ENCODE results near the gene HOXB9. TPM values are rescaled to one million over a fixed set of nuclear protein-coding genes. Genes with fewer than 3 reads are reported as not detected.

HOXB9 gene
- 35.5 TPM for polyA plus RNA-seq (2013, experiment 1 of 2)
- 31.8 TPM for polyA plus RNA-seq (2013, experiment 2 of 2)

DNA sequence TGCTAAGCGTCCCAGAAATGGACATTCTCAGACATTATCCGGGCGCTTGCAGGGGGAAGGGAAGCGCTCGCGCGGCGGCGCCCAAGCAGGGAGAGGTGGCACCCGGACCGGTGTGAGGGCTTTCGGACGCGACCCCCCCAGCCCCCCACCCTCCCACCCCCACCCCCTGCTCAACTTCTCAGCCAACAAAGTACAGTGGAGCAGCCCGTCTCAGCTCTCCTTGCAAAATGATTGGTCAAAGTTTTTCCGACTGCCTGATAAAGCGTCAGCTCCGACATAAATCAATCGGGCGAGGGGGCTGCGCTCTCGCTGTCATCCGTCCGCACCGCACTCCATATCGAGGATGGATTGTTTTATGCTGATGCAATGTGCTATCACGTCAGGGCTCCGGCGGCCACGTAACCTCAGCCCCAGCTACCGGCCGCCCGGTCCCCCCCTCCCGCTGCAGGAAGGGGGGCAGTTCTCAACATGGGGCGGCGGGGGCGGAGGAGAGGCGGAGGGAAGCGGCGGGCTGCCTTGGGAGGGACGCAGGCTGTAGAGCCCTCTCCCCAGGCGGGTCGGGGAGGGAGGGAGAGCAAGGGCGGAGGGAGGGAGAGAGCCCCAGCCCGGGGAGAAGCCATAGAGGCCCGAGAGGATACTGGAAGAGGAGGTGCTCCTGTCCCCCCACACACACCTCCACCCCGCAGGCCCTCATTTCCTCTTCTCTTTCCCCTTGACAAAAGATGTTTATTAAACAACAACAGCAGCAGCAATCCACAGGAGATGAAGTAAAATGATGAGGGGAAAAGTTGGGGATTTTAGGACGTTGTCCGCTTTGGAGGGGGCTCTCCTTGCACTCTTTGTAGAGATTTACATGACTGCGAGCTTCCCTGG, at the start of gene HOXB9:
Gene HOXB9, minus strand, starts transcription at position 114 of the 873 bp plus-strand sequence. Its CDS starts 89 bp downstream, at position 25.
- H3K27ac ChIP-seq (ENCODE audit: low read depth, low read length, severe bottlenecking), result peak within 1 kb of the TSS; percentile 64
- peak within 1 kb of the TSS; percentile 34 for H3K4me3 ChIP-seq (ENCODE audit: extremely low read depth, insufficient read depth, low read length, poor library complexity, severe bottlenecking)
- H3K4me1 ChIP-seq (ENCODE audit: control insufficient read depth, insufficient read depth, low read length, poor library complexity, severe bottlenecking), result peaks cover 5% of the 10 kb centered on the region
- WGBS, 2 experiments (ENCODE audit: insufficient coverage in 2 of 2), result 0 to 1% methylated on average over 13 to 31 of the region's 50 CpGs
- no peaks in the 10 kb centered on the region for H3K9me3 ChIP-seq (ENCODE audit: control insufficient read depth, low read length)
- H3K36me3 ChIP-seq (ENCODE audit: control insufficient read depth, insufficient read depth, low read length), result no peaks in the 10 kb centered on the region

- Histone ChIP-seq H3K4me1 (ENCODE audit: control insufficient read depth, insufficient read depth, low read length, poor library complexity, severe bottlenecking) (no peaks in the 10 kb centered on the region), H3K9me3 (ENCODE audit: control insufficient read depth, low read length) (no peaks in the 10 kb centered on the region), H3K4me3 (ENCODE audit: extremely low read depth, insufficient read depth, low read length, poor library complexity, severe bottlenecking) (no peak overlapping the region), H3K36me3 (ENCODE audit: control insufficient read depth, insufficient read depth, low read length) (no peaks in the 10 kb centered on the region), H3K27ac (ENCODE audit: low read depth, low read length, severe bottlenecking) (no peak overlapping the region)
- 75 to 80% methylated on average over 1 of the region's 2 CpGs for WGBS, 2 experiments (ENCODE audit: insufficient coverage in 2 of 2)
These were observed 46.2 kb upstream of the HOXB9 start for GRCh38 chr17:48672340-48672739.

DNA sequence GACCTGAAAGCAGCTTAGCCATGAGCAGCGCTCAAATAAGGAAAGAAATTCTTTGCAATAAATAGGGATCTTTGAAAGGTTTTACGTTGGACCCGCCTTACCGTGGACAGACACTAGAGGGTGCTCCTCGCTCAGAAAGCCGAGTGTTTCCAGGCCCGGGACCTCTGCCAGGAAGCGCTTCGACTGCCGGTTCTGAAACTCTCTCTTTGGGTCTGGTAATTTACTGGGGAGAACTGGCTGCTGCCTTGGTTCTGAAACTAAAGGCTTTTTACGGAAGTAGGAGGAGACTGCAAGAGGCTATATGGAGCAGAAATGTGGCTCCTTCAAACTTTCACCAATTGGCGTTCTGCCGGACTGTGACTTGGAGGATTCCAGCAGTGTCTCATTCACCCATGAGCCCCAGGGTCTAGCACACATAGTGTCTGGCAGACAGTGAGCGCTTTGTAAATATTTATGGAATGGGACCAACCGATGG, 45.6 kb upstream of the HOXB9 start:
- peak overlapping the region; percentile 16 for H3K4me3 ChIP-seq (ENCODE audit: extremely low read depth, insufficient read depth, low read length, poor library complexity, severe bottlenecking)
- no peaks in the 10 kb centered on the region for H3K9me3 ChIP-seq (ENCODE audit: control insufficient read depth, low read length)
- no peak overlapping the region for H3K27ac ChIP-seq (ENCODE audit: low read depth, low read length, severe bottlenecking)
- no peaks in the 10 kb centered on the region for H3K36me3 ChIP-seq (ENCODE audit: control insufficient read depth, insufficient read depth, low read length)
- 13 to 26% methylated on average over 6 to 12 of the region's 15 CpGs for WGBS, 2 experiments (ENCODE audit: insufficient coverage in 2 of 2)
- H3K4me1 ChIP-seq (ENCODE audit: control insufficient read depth, insufficient read depth, low read length, poor library complexity, severe bottlenecking), result no peaks in the 10 kb centered on the region

GRCh38 chr17:48663134-48663924, 37.2 kb upstream of the HOXB9 start:
- Histone ChIP-seq H3K36me3 (ENCODE audit: control insufficient read depth, insufficient read depth, low read length) (no peaks in the 10 kb centered on the region), H3K9me3 (ENCODE audit: control insufficient read depth, low read length) (no peaks in the 10 kb centered on the region), H3K4me1 (ENCODE audit: control insufficient read depth, insufficient read depth, low read length, poor library complexity, severe bottlenecking) (no peaks in the 10 kb centered on the region), H3K4me3 (ENCODE audit: extremely low read depth, insufficient read depth, low read length, poor library complexity, severe bottlenecking) (no peak overlapping the region), H3K27ac (ENCODE audit: low read depth, low read length, severe bottlenecking) (no peak overlapping the region)
- 79 to 84% methylated on average over 8 of the region's 8 CpGs for WGBS, 2 experiments (ENCODE audit: insufficient coverage in 2 of 2)

DNA sequence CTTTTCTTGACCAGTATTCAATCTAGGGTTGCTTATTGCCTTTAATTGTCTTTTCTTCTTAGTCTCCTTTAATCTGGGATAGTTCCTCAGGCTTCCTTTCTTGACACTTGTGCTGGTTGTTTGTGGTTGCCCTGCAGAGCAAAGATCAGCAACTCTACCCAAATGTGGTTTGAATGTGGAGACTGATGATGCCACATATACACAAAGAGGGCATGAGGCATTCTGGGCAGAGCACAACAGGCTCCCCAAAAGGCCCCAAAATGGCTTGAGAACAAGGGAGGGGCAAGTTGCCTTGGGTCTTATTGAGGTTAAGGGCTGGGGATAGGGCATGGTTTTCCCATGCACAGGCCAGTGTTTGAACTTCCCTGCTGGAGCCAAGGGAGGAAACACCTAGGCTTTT, 29.8 kb upstream of the HOXB9 start:
- H3K9me3 ChIP-seq (ENCODE audit: control insufficient read depth, low read length), result no peaks in the 10 kb centered on the region
- no peaks in the 10 kb centered on the region for H3K4me1 ChIP-seq (ENCODE audit: control insufficient read depth, insufficient read depth, low read length, poor library complexity, severe bottlenecking)
- H3K36me3 ChIP-seq (ENCODE audit: control insufficient read depth, insufficient read depth, low read length), result no peaks in the 10 kb centered on the region
- no peak overlapping the region for H3K4me3 ChIP-seq (ENCODE audit: extremely low read depth, insufficient read depth, low read length, poor library complexity, severe bottlenecking)
- H3K27ac ChIP-seq (ENCODE audit: low read depth, low read length, severe bottlenecking), result no peak overlapping the region

- Histone ChIP-seq H3K4me1 (ENCODE audit: control insufficient read depth, insufficient read depth, low read length, poor library complexity, severe bottlenecking) (peaks cover 12% of the 10 kb centered on the region), H3K27ac (ENCODE audit: low read depth, low read length, severe bottlenecking) (no peak overlapping the region), H3K9me3 (ENCODE audit: control insufficient read depth, low read length) (no peaks in the 10 kb centered on the region), H3K4me3 (ENCODE audit: extremely low read depth, insufficient read depth, low read length, poor library complexity, severe bottlenecking) (no peak overlapping the region), H3K36me3 (ENCODE audit: control insufficient read depth, insufficient read depth, low read length) (no peaks in the 10 kb centered on the region)
- no CpG with 5 or more reads among the region's 1 CpG for WGBS, 2 experiments (ENCODE audit: insufficient coverage in 2 of 2)
These were observed 23.6 kb upstream of the HOXB9 start for GRCh38 chr17:48649741-48650140.

- no peaks in the 10 kb centered on the region for H3K36me3 ChIP-seq (ENCODE audit: control insufficient read depth, insufficient read depth, low read length)
- H3K4me3 ChIP-seq (ENCODE audit: extremely low read depth, insufficient read depth, low read length, poor library complexity, severe bottlenecking), result peak overlapping the region; percentile 44
- WGBS, 2 experiments (ENCODE audit: insufficient coverage in 2 of 2), result no CpG with 5 or more reads among the region's 1 CpG
- H3K4me1 ChIP-seq (ENCODE audit: control insufficient read depth, insufficient read depth, low read length, poor library complexity, severe bottlenecking), result peaks cover 19% of the 10 kb centered on the region
- H3K9me3 ChIP-seq (ENCODE audit: control insufficient read depth, low read length), result no peaks in the 10 kb centered on the region
- H3K27ac ChIP-seq (ENCODE audit: low read depth, low read length, severe bottlenecking), result no peak overlapping the region
These were observed 21.7 kb upstream of the HOXB9 start for GRCh38 chr17:48647963-48648245.

DNA sequence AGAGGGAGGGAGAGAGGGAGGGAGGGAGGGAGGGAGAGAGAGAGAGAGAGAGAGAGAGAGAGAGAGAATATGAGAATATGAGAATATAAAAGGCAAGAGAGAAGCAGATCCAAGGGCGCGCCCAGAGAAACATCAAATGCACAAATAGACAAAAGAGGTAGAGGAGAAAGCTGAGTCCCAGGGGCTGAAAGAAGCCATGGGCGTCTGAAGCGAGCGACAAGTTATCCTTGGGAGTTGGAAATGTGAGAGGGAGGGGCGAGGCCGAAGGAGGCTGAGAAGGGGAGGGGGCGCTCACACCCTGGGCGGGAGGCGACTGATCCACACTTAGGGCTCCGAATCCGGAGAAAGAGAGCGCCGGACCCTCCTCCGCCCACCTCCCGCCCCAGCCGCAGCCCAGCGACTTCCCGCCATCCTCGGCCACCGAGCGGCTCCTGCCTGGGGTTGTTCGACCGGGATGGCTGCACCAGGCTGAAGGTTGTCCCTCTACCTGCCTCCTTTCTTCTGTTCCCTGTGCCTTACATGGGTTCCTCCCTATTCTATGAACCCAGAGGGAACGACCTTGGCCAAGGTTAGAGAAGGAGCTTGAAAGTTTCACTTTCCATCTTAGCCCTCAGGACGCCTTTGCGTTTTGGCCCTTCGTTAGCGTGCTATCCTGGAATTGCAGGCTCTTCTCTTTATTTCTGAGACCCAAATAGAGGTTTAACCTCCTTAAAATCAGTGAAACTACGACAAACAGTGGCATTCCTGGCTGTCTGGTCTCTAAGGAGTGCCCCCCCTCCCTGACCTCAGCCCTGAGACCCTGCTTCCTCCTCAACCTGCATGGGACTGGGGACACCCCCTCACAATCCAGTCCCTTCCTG, 21.2 kb upstream of the HOXB9 start:
- no peak overlapping the region for H3K27ac ChIP-seq (ENCODE audit: low read depth, low read length, severe bottlenecking)
- H3K4me3 ChIP-seq (ENCODE audit: extremely low read depth, insufficient read depth, low read length, poor library complexity, severe bottlenecking), result peak overlapping the region; percentile 44
- WGBS, 2 experiments (ENCODE audit: insufficient coverage in 2 of 2), result 2% methylated on average over 23 to 29 of the region's 30 CpGs
- no peaks in the 10 kb centered on the region for H3K9me3 ChIP-seq (ENCODE audit: control insufficient read depth, low read length)
- no peaks in the 10 kb centered on the region for H3K36me3 ChIP-seq (ENCODE audit: control insufficient read depth, insufficient read depth, low read length)
- H3K4me1 ChIP-seq (ENCODE audit: control insufficient read depth, insufficient read depth, low read length, poor library complexity, severe bottlenecking), result peaks cover 21% of the 10 kb centered on the region

- peak overlapping the region; percentile 53 for H3K27ac ChIP-seq (ENCODE audit: low read depth, low read length, severe bottlenecking)
- H3K4me1 ChIP-seq (ENCODE audit: control insufficient read depth, insufficient read depth, low read length, poor library complexity, severe bottlenecking), result peaks cover 21% of the 10 kb centered on the region
- peak overlapping the region; percentile 44 for H3K4me3 ChIP-seq (ENCODE audit: extremely low read depth, insufficient read depth, low read length, poor library complexity, severe bottlenecking)
- 1 to 2% methylated on average over 43 to 57 of the region's 80 CpGs for WGBS, 2 experiments (ENCODE audit: insufficient coverage in 2 of 2)
- no peaks in the 10 kb centered on the region for H3K36me3 ChIP-seq (ENCODE audit: control insufficient read depth, insufficient read depth, low read length)
- H3K9me3 ChIP-seq (ENCODE audit: control insufficient read depth, low read length), result no peaks in the 10 kb centered on the region
These were observed 20.3 kb upstream of the HOXB9 start for GRCh38 chr17:48646183-48647102.
